BJ (cell line): ENCODE measurements around the gene CTPS1. TPM values are rescaled to one million over a fixed set of nuclear protein-coding genes. Genes with fewer than 3 reads are reported as not detected.

ENCODE experiments used
- CTCF ChIA-PET: fragments of 350-600 bp; formaldehyde crosslinking; extraction: SDS; loops from one replicate; lab custom pipeline; 2021; ENCODE audit warnings: antibody characterized with exemption, inconsistent platforms; lab: Yijun Ruan, JAX
- POLR2A ChIA-PET: fragments of 300-600 bp; sonication (Branson Sonifier 250); formaldehyde crosslinking; extraction: SDS; loops from one replicate; lab custom pipeline; 2021; ENCODE audit warnings: antibody characterized with exemption; lab: Charles Lee
- DNase-seq: peaks from one replicate; pipeline ENCODE4 v3.0.0-alpha.2; 2011; ENCODE audit warnings: low read depth
- H3K27me3 ChIP-seq: 2 replicates; pipeline ENCODE4 v1.6.0; 2011; ENCODE audit warnings: low read length; ENCODE audit not compliant: control insufficient read depth, insufficient read depth
- H3K36me3 ChIP-seq: 2 replicates; pipeline ENCODE4 v1.5.1; 2011; ENCODE audit warnings: low read length; ENCODE audit not compliant: control insufficient read depth, insufficient read depth
- H3K4me3 ChIP-seq: 2 replicates; pipeline ENCODE4 v1.5.1; 2011; ENCODE audit warnings: low read depth, mild to moderate bottlenecking, control low read depth, low read length
- CTCF ChIP-seq: IDR thresholded peaks from 2 replicates; pipeline ENCODE4 v1.5.1; 2011; ENCODE audit warnings: low read depth, mild to moderate bottlenecking, control low read depth, inconsistent platforms, low read length, moderate library complexity; ENCODE audit not compliant: insufficient read depth
- polyA plus RNA-seq: library from polyadenylated mRNA; depleted of rRNA; stranded (reverse); fragments of >200 nt; gene quantifications from 2 replicates; pipeline ENCODE4 v1.2.3, GENCODE V29; 2011

CTPS1 gene
- polyA plus RNA-seq, 1 experiment = 45.1 TPM

GRCh38 chr1:40952744-40953315 lies 26.7 kb upstream of the CTPS1 start:
- ChIA-PET POLR2A (no interaction called here), CTCF (interaction anchor here (0.5 to 10.4 kb wide), 30 partner anchors 8 to 392 kb away, joined by 3 to 476 read pairs (median 4); partner anchors contain the start of genes CITED4, CTPS1 and NFYC)
- H3K4me3 ChIP-seq = no peak overlapping the region
- no peak for DNase-seq
- H3K27me3 ChIP-seq = no peaks in the 10 kb centered on the region
- H3K36me3 ChIP-seq = no peaks in the 10 kb centered on the region
- no peak for TF ChIP-seq CTCF

- Histone ChIP-seq H3K27me3 (no peaks in the 10 kb centered on the region), H3K36me3 (no peaks in the 10 kb centered on the region), H3K4me3 (no peak overlapping the region)
- TF ChIP-seq CTCF = no peak
- ChIA-PET POLR2A (no interaction called here), CTCF (interaction anchor here (0.6 to 10.4 kb wide), 5 partner anchors 40 to 342 kb away, joined by 3 to 476 read pairs (median 4); partner anchors contain the start of gene CITED4)
- no peak for DNase-seq
Measured at GRCh38 chr1:40954626-40955025, 24.9 kb upstream of the CTPS1 start.

- no peaks in the 10 kb centered on the region for H3K27me3 ChIP-seq
- H3K36me3 ChIP-seq = no peaks in the 10 kb centered on the region
- no peak for DNase-seq
- no peak for TF ChIP-seq CTCF
- ChIA-PET CTCF (interaction anchor here (0.6 to 10.4 kb wide), 8 partner anchors 9 to 342 kb away, joined by 3 to 476 read pairs (median 4); partner anchors contain the start of gene CITED4), POLR2A (interaction anchor here (0.7 kb wide), 1 partner anchor 11 kb away, joined by 4 read pairs; no protein-coding TSS in a partner anchor)
- H3K4me3 ChIP-seq = no peak overlapping the region
Measured at GRCh38 chr1:40955266-40955665, 24.2 kb upstream of the CTPS1 start.

- no peak overlapping the region for H3K4me3 ChIP-seq
- no peak for TF ChIP-seq CTCF
- H3K27me3 ChIP-seq = no peaks in the 10 kb centered on the region
- POLR2A ChIA-PET = no interaction called here
- DNase-seq = no peak
- H3K36me3 ChIP-seq = no peaks in the 10 kb centered on the region
- CTCF ChIA-PET = interaction anchor here (1.3 to 10.4 kb wide), 2 partner anchors 8 to 103 kb away, joined by 4 to 476 read pairs; partner anchors contain the start of gene CITED4
Measured at GRCh38 chr1:40956407-40956806, 23.1 kb upstream of the CTPS1 start.

GRCh38 chr1:40958210-40958609 lies 21.3 kb upstream of the CTPS1 start:
- Histone ChIP-seq H3K4me3 (no peak overlapping the region), H3K36me3 (no peaks in the 10 kb centered on the region), H3K27me3 (no peaks in the 10 kb centered on the region)
- POLR2A ChIA-PET = no interaction called here
- no peak for TF ChIP-seq CTCF
- CTCF ChIA-PET = no interaction called here
- no peak for DNase-seq
